ENCODE results near the gene AHR. TPM values are rescaled to one million over a fixed set of nuclear protein-coding genes. Genes with fewer than 3 reads are reported as not detected.

Gene AHR
- 34.3 TPM for total RNA-seq

- peak; percentile 97 for ATAC-seq
Observed at GRCh38 chr7:17298102-17298839, at the start of gene AHR. AHR (plus strand) TSS chr7:17298652; CDS start chr7:17299265, 613 bp downstream.

- no peak for ATAC-seq
Observed at GRCh38 chr7:17253885-17254284, 44.6 kb upstream of the AHR start.

GRCh38 chr7:17255926-17256325 lies 42.5 kb upstream of the AHR start:
- ATAC-seq: no peak

GRCh38 chr7:17256375-17256774 lies 42.1 kb upstream of the AHR start:
- peak; percentile 62 for ATAC-seq

GRCh38 chr7:17266565-17266964 lies 31.9 kb upstream of the AHR start:
- ATAC-seq: no peak

- ATAC-seq: no peak
Observed at GRCh38 chr7:17269341-17270221, 28.9 kb upstream of the AHR start.

GRCh38 chr7:17274551-17275245 lies 23.8 kb upstream of the AHR start:
- peak; percentile 39 for ATAC-seq

GRCh38 chr7:17275749-17276671 lies 22.4 kb upstream of the AHR start:
- no peak for ATAC-seq

- ATAC-seq: no peak
Observed at GRCh38 chr7:17279061-17279460, 19.4 kb upstream of the AHR start.

- ATAC-seq: no peak
Observed at GRCh38 chr7:17289074-17289645, 9.3 kb upstream of the AHR start.

- no peak for ATAC-seq
Observed at GRCh38 chr7:17292843-17293242, 5.6 kb upstream of the AHR start.

- ATAC-seq: no peak
Observed at GRCh38 chr7:17293481-17293880, 5.0 kb upstream of the AHR start.

GRCh38 chr7:17297243-17297642 lies 1.2 kb upstream of the AHR start:
- ATAC-seq: no peak

- peak; percentile 71 for ATAC-seq
Observed at GRCh38 chr7:17298840-17299482, 509 bp downstream of the AHR start.

GRCh38 chr7:17299483-17299991 lies 1.1 kb downstream of the AHR start:
- peak; percentile 23 for ATAC-seq

- no peak for ATAC-seq
Observed at GRCh38 chr7:17300012-17300411, 1.6 kb downstream of the AHR start.

- ATAC-seq: no peak
Observed at GRCh38 chr7:17300437-17300836, 2.0 kb downstream of the AHR start.

GRCh38 chr7:17301471-17302456 lies 3.3 kb downstream of the AHR start:
- no peak for ATAC-seq

GRCh38 chr7:17302575-17303142 lies 4.2 kb downstream of the AHR start:
- no peak for ATAC-seq

Data from esophagus mucosa (tissue), 1 donor.